ENCODE measurements around the gene SLC12A9. TPM values are rescaled to one million over a fixed set of nuclear protein-coding genes. Genes with fewer than 3 reads are reported as not detected.
"Not testable (repeated sequence)": the region's sequence is repeated elsewhere in the genome, so short reads cannot be mapped to it uniquely, and the experiment has no call there.

Gene SLC12A9
- total and polyA plus RNA-seq, 7 donors = 2.2 to 4.7 (median 3.3) TPM

DNA sequence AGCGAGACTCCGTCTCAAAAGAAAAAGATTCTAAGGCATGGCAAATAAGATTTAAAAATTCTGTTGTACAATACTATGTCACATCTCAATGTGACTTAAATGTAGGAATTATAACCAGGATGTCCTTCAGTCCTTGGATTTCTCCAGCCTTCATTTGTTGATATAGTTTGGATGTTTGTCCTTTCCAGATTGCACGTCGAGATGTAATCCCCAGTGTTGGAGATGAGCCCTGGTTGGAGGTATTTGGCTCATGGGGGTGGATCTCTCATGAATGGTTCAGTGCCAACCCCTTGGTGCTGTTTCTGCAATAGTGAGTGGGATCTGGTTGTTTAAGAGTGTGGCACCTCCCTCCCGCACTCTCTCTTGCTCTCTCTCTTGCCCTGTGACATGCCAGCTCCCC is 56.0 kb downstream of the SLC12A9 start:
- ATAC-seq = no peak
- 86 to 95% (median 90%) methylated on average over 5 of the region's 5 CpGs for WGBS, 3 donors
- H3K36me3 ChIP-seq (ENCODE audit: insufficient read depth in 1 of 2, low read depth in 1 of 2) = no peaks in the 10 kb centered on the region
- no peak for DNase-seq
- intact Hi-C loops (cut with DNase I) = no loop called here
- no peaks in the 10 kb centered on the region for H3K4me1 ChIP-seq
- TF ChIP-seq CTCF (IDR thresholded peaks at IDR 0.05) = no peak
- H3K27me3 ChIP-seq (ENCODE audit: insufficient read depth in 3 of 3, low read length in 2 of 3) = no peaks in the 10 kb centered on the region
- H3K27ac ChIP-seq = no peak overlapping the region
- no peak overlapping the region for H3K4me3 ChIP-seq
- no peaks in the 10 kb centered on the region for H3K9me3 ChIP-seq

- H3K4me1 ChIP-seq; H3K9me3 ChIP-seq; H3K27ac ChIP-seq; DNase-seq; H3K36me3 ChIP-seq (ENCODE audit: insufficient read depth in 1 of 2, low read depth in 1 of 2); intact Hi-C loops (cut with DNase I); H3K27me3 ChIP-seq (ENCODE audit: insufficient read depth in 3 of 3, low read length in 2 of 3); H3K4me3 ChIP-seq; ATAC-seq: not testable (repeated sequence)
- WGBS, 3 donors = 70 to 80% (median 71%) methylated on average over 6 to 7 of the region's 7 CpGs
Observed at GRCh38 chr7:100910443-100910842, 57.9 kb downstream of the SLC12A9 start.

DNA sequence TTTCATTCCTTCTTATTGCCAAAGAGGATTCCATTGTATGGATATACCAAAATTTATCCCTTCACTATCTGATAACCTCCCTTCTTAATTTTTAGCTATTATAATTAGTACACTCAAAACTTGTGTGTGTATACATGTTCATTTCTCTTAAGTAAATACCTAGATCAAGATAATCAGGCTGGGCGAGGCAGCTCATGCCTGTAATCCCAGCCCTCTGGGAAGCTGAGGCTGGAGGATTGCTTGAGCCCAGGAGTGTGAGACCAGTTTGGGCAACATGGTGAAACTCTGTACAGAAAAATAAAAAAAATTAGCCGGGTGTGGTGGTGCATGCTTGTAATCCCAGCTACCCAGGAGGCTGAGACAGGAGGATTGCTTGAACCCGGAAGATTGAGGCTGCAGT is 59.0 kb downstream of the SLC12A9 start:
- DNase-seq (no peak), ATAC-seq (no peak)
- TF ChIP-seq CTCF (IDR thresholded peaks at IDR 0.05) = no peak
- H3K27me3 ChIP-seq (ENCODE audit: insufficient read depth in 3 of 3, low read length in 2 of 3) = no peaks in the 10 kb centered on the region
- no peaks in the 10 kb centered on the region for H3K4me1 ChIP-seq
- H3K4me3 ChIP-seq = no peak overlapping the region
- H3K27ac ChIP-seq = no peak overlapping the region
- WGBS, 3 donors = 83 to 92% (median 91%) methylated on average over 3 of the region's 3 CpGs
- intact Hi-C loops (cut with DNase I) = no loop called here
- H3K36me3 ChIP-seq (ENCODE audit: insufficient read depth in 1 of 2, low read depth in 1 of 2) = no peaks in the 10 kb centered on the region
- H3K9me3 ChIP-seq = no peaks in the 10 kb centered on the region

- Histone ChIP-seq H3K27me3 (ENCODE audit: insufficient read depth in 3 of 3, low read length in 2 of 3) (no peaks in the 10 kb centered on the region), H3K36me3 (ENCODE audit: insufficient read depth in 1 of 2, low read depth in 1 of 2) (no peaks in the 10 kb centered on the region), H3K4me1 (no peaks in the 10 kb centered on the region), H3K9me3 (no peaks in the 10 kb centered on the region), H3K4me3 (no peak overlapping the region), H3K27ac (no peak overlapping the region)
- TF ChIP-seq CTCF (IDR thresholded peaks at IDR 0.05) = no peak
- DNase-seq = no peak
- intact Hi-C loops (cut with DNase I) = no loop called here
- 78 to 85% (median 82%) methylated on average over 15 of the region's 15 CpGs for WGBS, 3 donors
- ATAC-seq = no peak
Observed at GRCh38 chr7:100914208-100914878, 61.8 kb downstream of the SLC12A9 start.

DNA sequence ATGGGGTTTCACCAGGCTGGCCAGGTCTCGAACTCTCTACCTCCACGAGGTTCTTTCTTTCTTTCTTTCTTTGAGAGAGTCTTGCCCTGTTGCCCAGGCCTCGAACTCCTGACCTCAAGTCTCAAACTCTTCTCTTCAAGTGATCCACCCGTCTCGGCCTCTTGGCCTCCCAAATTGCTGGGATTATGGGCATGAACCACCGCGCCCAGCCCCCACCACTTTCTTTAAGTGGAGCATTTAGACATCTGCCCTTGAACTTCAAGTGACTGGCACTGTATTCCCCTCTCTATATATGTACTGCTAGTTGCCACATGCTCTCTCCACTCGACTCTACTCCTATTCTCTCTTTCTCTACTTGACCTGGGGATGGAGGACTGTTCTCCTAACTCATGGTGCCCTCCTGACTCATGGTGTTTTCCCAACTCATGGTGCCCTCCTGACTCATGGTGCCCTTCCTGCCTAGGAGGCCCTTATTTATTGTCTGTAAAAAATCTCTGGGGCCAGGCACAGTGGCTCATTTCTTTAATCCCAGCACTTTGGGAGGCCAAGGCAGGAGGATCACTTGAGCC is 62.5 kb downstream of the SLC12A9 start:
- H3K36me3 ChIP-seq (ENCODE audit: insufficient read depth in 1 of 2, low read depth in 1 of 2) = no peaks in the 10 kb centered on the region
- ATAC-seq (no peak), DNase-seq (no peak)
- no peak overlapping the region for H3K4me3 ChIP-seq
- TF ChIP-seq CTCF (IDR thresholded peaks at IDR 0.05) = no peak
- intact Hi-C loops (cut with DNase I) = no loop called here
- no peaks in the 10 kb centered on the region for H3K27me3 ChIP-seq (ENCODE audit: insufficient read depth in 3 of 3, low read length in 2 of 3)
- H3K9me3 ChIP-seq = no peaks in the 10 kb centered on the region
- H3K27ac ChIP-seq = no peak overlapping the region
- H3K4me1 ChIP-seq = no peaks in the 10 kb centered on the region
- WGBS, 3 donors = 81 to 87% (median 84%) methylated on average over 8 of the region's 8 CpGs

Other genes with a start within 250 kb of the SLC12A9 start
- gene MOSPD3, start 240.2 kb upstream of the SLC12A9 start, total RNA-seq = 1 to 10 TPM; 6.2 to 7.0 (median 6.4) TPM
- gene MOSPD3, start 240.2 kb upstream of the SLC12A9 start, polyA plus RNA-seq = 10 to 100 TPM in 1 of 3 donors, 1 to 10 TPM in 2; 7.7 to 11.3 (median 7.9) TPM
- not detected for gene TFR2, start 211.2 kb upstream of the SLC12A9 start, total RNA-seq
- under 1 TPM in 2 of 3 donors, not detected in 1; 0.04 to 0.36 TPM for gene TFR2, start 211.2 kb upstream of the SLC12A9 start, polyA plus RNA-seq
- not detected for gene ACTL6B, start 196.3 kb upstream of the SLC12A9 start, total RNA-seq
- under 1 TPM in 1 of 3 donors, not detected in 2; 0.03 TPM for gene ACTL6B, start 196.3 kb upstream of the SLC12A9 start, polyA plus RNA-seq
- gene GNB2, start 179.0 kb upstream of the SLC12A9 start, total RNA-seq = 100 to 1,000 TPM in 3 of 4 donors, 10 to 100 TPM in 1; 87.1 to 130 (median 121) TPM
- 100 to 1,000 TPM; 112 to 148 (median 117) TPM for gene GNB2, start 179.0 kb upstream of the SLC12A9 start, polyA plus RNA-seq
- 10 to 100 TPM; 18.0 to 39.1 (median 23.9) TPM for gene GIGYF1, start 158.5 kb upstream of the SLC12A9 start, total RNA-seq
- gene GIGYF1, start 158.5 kb upstream of the SLC12A9 start, polyA plus RNA-seq = 10 to 100 TPM in 2 of 3 donors, 1 to 10 TPM in 1; 9.9 to 16.1 (median 10.5) TPM
- 10 to 100 TPM; 28.4 to 44.4 (median 39.4) TPM for gene POP7, start 146.6 kb upstream of the SLC12A9 start, total RNA-seq
- 100 to 1,000 TPM in 1 of 3 donors, 10 to 100 TPM in 2; 74.1 to 129 (median 86.0) TPM for gene POP7, start 146.6 kb upstream of the SLC12A9 start, polyA plus RNA-seq
- not detected for gene EPO, start 132.2 kb upstream of the SLC12A9 start, total RNA-seq
- not detected for gene EPO, start 132.2 kb upstream of the SLC12A9 start, polyA plus RNA-seq
- not detected for gene ZAN, start 119.1 kb upstream of the SLC12A9 start, total RNA-seq
- gene ZAN, start 119.1 kb upstream of the SLC12A9 start, polyA plus RNA-seq = not detected
- gene EPHB4, start 25.2 kb upstream of the SLC12A9 start, total RNA-seq = 10 to 100 TPM; 10.3 to 13.9 (median 11.3) TPM
- gene EPHB4, start 25.2 kb upstream of the SLC12A9 start, polyA plus RNA-seq = 1 to 10 TPM; 5.1 to 9.2 (median 5.1) TPM
- gene TRIP6, start 14.7 kb downstream of the SLC12A9 start, total RNA-seq = 1 to 10 TPM; 5.0 to 8.8 (median 6.8) TPM
- gene TRIP6, start 14.7 kb downstream of the SLC12A9 start, polyA plus RNA-seq = 1 to 10 TPM; 4.3 to 7.1 (median 5.3) TPM
- 10 to 100 TPM; 46.8 to 79.8 (median 61.0) TPM for gene SRRT, start 22.4 kb downstream of the SLC12A9 start, total RNA-seq
- 10 to 100 TPM; 48.2 to 58.1 (median 51.2) TPM for gene SRRT, start 22.4 kb downstream of the SLC12A9 start, polyA plus RNA-seq
- 1 to 10 TPM; 2.5 to 8.0 (median 6.0) TPM for gene UFSP1, start 37.0 kb downstream of the SLC12A9 start, total RNA-seq
- gene UFSP1, start 37.0 kb downstream of the SLC12A9 start, polyA plus RNA-seq = 1 to 10 TPM; 3.7 to 7.6 (median 4.3) TPM
- gene ACHE, start 43.2 kb downstream of the SLC12A9 start, total RNA-seq = 10 to 100 TPM; 21.4 to 99.2 (median 36.8) TPM
- 10 to 100 TPM; 10.7 to 23.8 (median 14.2) TPM for gene ACHE, start 43.2 kb downstream of the SLC12A9 start, polyA plus RNA-seq
- gene MUC3A, start 96.8 kb downstream of the SLC12A9 start, total RNA-seq = under 1 TPM; 0.10 to 0.79 (median 0.30) TPM
- gene MUC3A, start 96.8 kb downstream of the SLC12A9 start, polyA plus RNA-seq = under 1 TPM; 0.22 to 0.37 (median 0.30) TPM
- gene MUC12, start 116.9 kb downstream of the SLC12A9 start, total RNA-seq = under 1 TPM in 2 of 4 donors, not detected in 2; 0.02 to 0.13 TPM
- gene MUC12, start 116.9 kb downstream of the SLC12A9 start, polyA plus RNA-seq = under 1 TPM in 1 of 3 donors, not detected in 2; 0.09 TPM
- under 1 TPM in 1 of 4 donors, not detected in 3; 0.02 TPM for gene MUC17, start 167.4 kb downstream of the SLC12A9 start, total RNA-seq
- under 1 TPM in 1 of 3 donors, not detected in 2; 0.03 TPM for gene MUC17, start 167.4 kb downstream of the SLC12A9 start, polyA plus RNA-seq
- gene TRIM56, start 232.8 kb downstream of the SLC12A9 start, total RNA-seq = 10 to 100 TPM; 10.1 to 15.7 (median 13.8) TPM
- 10 to 100 TPM in 1 of 3 donors, 1 to 10 TPM in 2; 3.2 to 13.3 (median 5.8) TPM for gene TRIM56, start 232.8 kb downstream of the SLC12A9 start, polyA plus RNA-seq